Measurements from ENCODE around the gene CLEC4A.

GRCh38 chr12:8093291-8093690, 30.1 kb upstream of the CLEC4A start:
- no peak for TF ChIP-seq POLR2A (IDR thresholded peaks at IDR 0.05)
- no peak for TF ChIP-seq CTCF (IDR thresholded peaks at IDR 0.05)

Data from Peyer's patch (tissue), 4 donors.